Mesangial cell (primary cell): ENCODE measurements around the gene OR1E2. TPM values are rescaled to one million over a fixed set of nuclear protein-coding genes. Genes with fewer than 3 reads are reported as not detected.

Experiments
- total RNA-seq: library from RNA; depleted of rRNA; stranded (reverse); fragments of >200 nt; gene quantifications from 2 replicates; pipeline ENCODE4 v1.2.3, GENCODE V29; 2015

Gene OR1E2
- total RNA-seq: not detected in 2 replicates

GRCh38 chr17:3433741-3434140 is at the start of gene OR1E2:
Gene OR1E2 (minus strand): TSS chr17:3433841. CDS start chr17:3433841, 0 bp downstream.

GRCh38 chr17:3475812-3476610 is 42.4 kb upstream of the OR1E2 start, which contains the start of gene ASPA:
Gene ASPA (plus strand): TSS chr17:3475997. CDS start chr17:3476160, 163 bp downstream.

GRCh38 chr17:3471599-3471998 is 38.0 kb upstream of the OR1E2 start, which contains the start of gene SPATA22:
Gene SPATA22 (minus strand): TSS chr17:3471819. CDS start chr17:3469325, 2,494 bp downstream.

GRCh38 chr17:3411070-3411469 is 22.6 kb downstream of the OR1E2 start, which contains the start of gene OR3A3:
Gene OR3A3 (plus strand): TSS chr17:3411370.

GRCh38 chr17:3398310-3398709 is 35.3 kb downstream of the OR1E2 start, which contains the start of gene OR1E1:
Gene OR1E1 (minus strand): TSS chr17:3398410. CDS start chr17:3398410, 0 bp downstream.

GRCh38 chr17:3385869-3386816 is 47.5 kb downstream of the OR1E2 start, which contains the start of gene OR3A2:
Gene OR3A2 (minus strand): TSS chr17:3386308.

Other genes starting within 250 kb of the OR1E2 start
- gene OR1A2, start 236.3 kb downstream of the OR1E2 start, total RNA-seq: not detected in 2 replicates
- not detected in 2 replicates for gene OR1A1, start 226.2 kb downstream of the OR1E2 start, total RNA-seq
- gene OR3A1, start 135.5 kb downstream of the OR1E2 start, total RNA-seq: 0.16 TPM in 1 of 2 replicates, not detected in the other
- gene OR3A2, start 47.5 kb downstream of the OR1E2 start, total RNA-seq: not detected in 2 replicates
- not detected in 2 replicates for gene OR1E1, start 35.4 kb downstream of the OR1E2 start, total RNA-seq
- gene OR3A3, start 22.5 kb downstream of the OR1E2 start, total RNA-seq: not detected in 2 replicates
- gene SPATA22, start 38.0 kb upstream of the OR1E2 start, total RNA-seq: 0.38 TPM in 1 of 2 replicates, not detected in the other
- gene ASPA, start 42.2 kb upstream of the OR1E2 start, total RNA-seq: not detected in 2 replicates
- 0.65 and 0.89 TPM in 2 replicates for gene TRPV3, start 124.0 kb upstream of the OR1E2 start, total RNA-seq
- 0.81 and 1.0 TPM in 2 replicates for gene TRPV1, start 175.6 kb upstream of the OR1E2 start, total RNA-seq
- gene SHPK, start 202.4 kb upstream of the OR1E2 start, total RNA-seq: 18.7 and 24.1 TPM in 2 replicates
- 21.0 and 37.0 TPM in 2 replicates for gene CTNS, start 202.9 kb upstream of the OR1E2 start, total RNA-seq
- 451 and 479 TPM in 2 replicates for gene TAX1BP3, start 234.7 kb upstream of the OR1E2 start, total RNA-seq
- 44.5 and 63.7 TPM in 2 replicates for gene EMC6, start 235.0 kb upstream of the OR1E2 start, total RNA-seq